GM12873 (cell line): ENCODE data around the gene PDE5A.

Experiments used
- TF ChIP-seq, protein P1 (sequence below): IDR thresholded peaks from 2 replicates; pipeline ENCODE4 v1.5.1; 2012; ENCODE audit warnings: low read depth, mild to moderate bottlenecking, moderate library complexity, low read length, control low read depth; ENCODE audit not compliant: insufficient read depth; ENCODE audit errors: missing control alignments

PDE5A gene

DNA sequence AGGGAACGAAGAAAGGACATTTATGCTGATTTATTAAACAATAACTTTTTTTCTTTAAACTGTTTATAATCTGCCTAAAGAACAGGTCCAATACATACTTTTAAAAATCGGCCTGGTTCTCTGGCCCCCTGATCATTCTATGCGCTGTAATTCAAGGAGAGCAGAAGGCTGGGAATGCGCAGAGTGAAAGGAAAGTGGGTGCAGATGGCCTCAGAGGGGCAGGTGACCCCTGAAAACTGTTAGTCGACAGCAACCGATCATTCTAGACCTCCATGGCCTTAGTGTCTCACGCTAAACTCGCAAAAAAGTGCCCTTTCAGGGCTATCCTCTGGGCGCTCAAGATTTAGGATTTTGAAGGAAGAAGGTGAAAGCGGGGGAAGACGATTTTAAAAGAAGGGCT, 2.2 kb downstream of the PDE5A start:
- TF ChIP-seq, protein P1, sequence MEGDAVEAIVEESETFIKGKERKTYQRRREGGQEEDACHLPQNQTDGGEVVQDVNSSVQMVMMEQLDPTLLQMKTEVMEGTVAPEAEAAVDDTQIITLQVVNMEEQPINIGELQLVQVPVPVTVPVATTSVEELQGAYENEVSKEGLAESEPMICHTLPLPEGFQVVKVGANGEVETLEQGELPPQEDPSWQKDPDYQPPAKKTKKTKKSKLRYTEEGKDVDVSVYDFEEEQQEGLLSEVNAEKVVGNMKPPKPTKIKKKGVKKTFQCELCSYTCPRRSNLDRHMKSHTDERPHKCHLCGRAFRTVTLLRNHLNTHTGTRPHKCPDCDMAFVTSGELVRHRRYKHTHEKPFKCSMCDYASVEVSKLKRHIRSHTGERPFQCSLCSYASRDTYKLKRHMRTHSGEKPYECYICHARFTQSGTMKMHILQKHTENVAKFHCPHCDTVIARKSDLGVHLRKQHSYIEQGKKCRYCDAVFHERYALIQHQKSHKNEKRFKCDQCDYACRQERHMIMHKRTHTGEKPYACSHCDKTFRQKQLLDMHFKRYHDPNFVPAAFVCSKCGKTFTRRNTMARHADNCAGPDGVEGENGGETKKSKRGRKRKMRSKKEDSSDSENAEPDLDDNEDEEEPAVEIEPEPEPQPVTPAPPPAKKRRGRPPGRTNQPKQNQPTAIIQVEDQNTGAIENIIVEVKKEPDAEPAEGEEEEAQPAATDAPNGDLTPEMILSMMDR: no peak

DNA sequence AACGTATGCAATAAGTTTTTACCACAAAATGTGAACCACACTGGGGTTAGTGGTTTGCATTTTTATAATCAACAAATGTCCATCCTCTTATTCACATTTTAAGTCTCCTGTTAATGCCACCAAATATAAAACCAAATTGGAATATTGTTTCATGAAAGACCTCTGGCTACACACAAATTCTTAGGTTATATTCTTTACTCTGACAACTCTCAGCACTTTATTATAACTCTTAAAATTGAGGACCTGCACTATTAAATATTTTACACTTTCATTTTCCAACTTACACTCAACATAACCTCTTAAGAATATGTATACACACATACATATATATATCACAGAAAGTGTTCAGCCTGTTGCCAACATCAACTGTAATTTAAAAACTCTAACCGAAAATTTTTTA, 2.8 kb downstream of the PDE5A start:
- TF ChIP-seq, protein P1: no peak

GRCh38 chr4:119624356-119624755, 4.2 kb downstream of the PDE5A start:
- TF ChIP-seq, protein P1: no peak

DNA sequence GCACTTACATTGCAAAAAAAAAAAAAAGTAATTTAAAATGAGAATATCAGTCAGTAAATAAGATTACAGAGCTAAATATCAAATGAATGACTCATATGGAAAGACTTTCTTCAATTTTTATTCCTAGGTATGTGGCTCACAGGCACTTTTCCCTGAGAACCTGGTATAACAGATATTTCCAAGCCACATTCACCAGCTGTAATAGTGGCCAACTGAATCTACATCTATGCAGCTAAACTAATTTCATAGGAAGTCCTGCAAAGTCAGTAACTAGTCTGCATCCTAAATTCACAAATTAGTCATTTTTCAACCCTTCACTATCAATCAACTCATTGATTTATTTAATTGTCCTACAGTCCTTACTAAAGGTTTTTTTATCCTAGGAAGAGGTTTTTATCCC, 5.6 kb downstream of the PDE5A start:
- TF ChIP-seq, protein P1: no peak

- TF ChIP-seq, protein P1: no peak
These were observed 13.4 kb downstream of the PDE5A start for GRCh38 chr4:119615068-119615719.

DNA sequence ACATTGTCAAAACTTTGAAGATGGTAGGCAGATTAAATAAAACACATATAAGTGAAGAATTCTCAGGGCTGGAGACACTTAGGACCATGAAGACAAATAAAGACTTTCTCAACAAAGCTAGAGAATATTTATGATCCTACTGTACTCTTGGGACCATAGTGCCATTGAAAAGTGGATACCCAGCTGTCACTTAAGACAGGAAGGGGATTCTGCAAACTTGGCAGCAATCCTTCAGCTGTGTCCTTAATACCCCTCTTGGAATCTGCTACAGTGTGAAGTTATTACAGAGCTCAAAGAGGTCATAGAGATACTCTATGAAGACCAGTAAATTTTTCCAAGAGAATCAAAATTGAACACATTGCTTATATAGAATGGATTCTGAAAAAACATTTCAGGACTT, 24.3 kb downstream of the PDE5A start:
- TF ChIP-seq, protein P1: no peak

GRCh38 chr4:119602366-119602765, 26.2 kb downstream of the PDE5A start:
- TF ChIP-seq, protein P1: no peak
